Panc1 (cell line): ENCODE data around the gene METTL26. TPM values are rescaled to one million over a fixed set of nuclear protein-coding genes. Genes with fewer than 3 reads are reported as not detected.

Source experiments
- ATAC-seq: fragments of 200-7000 bp; cut with Tn5 transposase; 2 replicates; pipeline ENCODE4 v1.9.1; 2020; ENCODE audit warnings: mild to moderate bottlenecking, moderate library complexity
- BruUV-seq: library from RNA; stranded (reverse); fragments of 400-500 nt; replicated peaks from 2 replicates; lab custom pipeline; 2021; lab: Mats Ljungman, UMichigan
- CTCF ChIA-PET: fragments of 300-600 bp; sonication (Branson Sonifier 250); formaldehyde crosslinking; loops from one replicate; lab custom pipeline; 2022; ENCODE audit warnings: antibody characterized with exemption; lab: Charles Lee
- POLR2A ChIA-PET: fragments of 300-600 bp; sonication (Branson Sonifier 250); formaldehyde crosslinking; loops from one replicate; lab custom pipeline; 2022; ENCODE audit warnings: antibody characterized with exemption; lab: Charles Lee
- DNase-seq: peaks from one replicate; pipeline ENCODE4 v3.0.0-alpha.2; 2010; ENCODE audit warnings: low read depth, low spot score
- H3K27ac ChIP-seq: 2 replicates; pipeline ENCODE4 v1.5.1; 2011; ENCODE audit warnings: mild to moderate bottlenecking, low read length, inconsistent platforms
- H3K27me3 ChIP-seq: fragments of 200-500 bp; sonication (Bioruptor generic); 2 replicates; pipeline ENCODE4 v1.6.0; 2014; ENCODE audit warnings: low read length, inconsistent platforms; ENCODE audit not compliant: control insufficient read depth, insufficient read depth
- H3K36me3 ChIP-seq: fragments of 200-500 bp; sonication (Bioruptor generic); 2 replicates; pipeline ENCODE4 v1.5.1; 2014; ENCODE audit warnings: inconsistent platforms, mild to moderate bottlenecking, low read length, moderate library complexity; ENCODE audit not compliant: control insufficient read depth, insufficient read depth
- H3K4me1 ChIP-seq: 2 replicates; pipeline ENCODE4 v1.5.1; 2011; ENCODE audit warnings: inconsistent platforms, mild to moderate bottlenecking, low read length, moderate library complexity; ENCODE audit not compliant: control insufficient read depth, insufficient read depth
- H3K4me3 ChIP-seq, 2 experiments: 2 replicates each; pipeline ENCODE4 v1.5.1; 2011 to 2012; ENCODE audit warnings: low read depth in 2 of 2, low read length in 2 of 2, mild to moderate bottlenecking in 2 of 2, inconsistent platforms in 1 of 2, moderate library complexity in 1 of 2
- H3K9me3 ChIP-seq: fragments of 200-500 bp; sonication (Bioruptor generic); 2 replicates; pipeline ENCODE4 v1.5.1; 2014; ENCODE audit warnings: low read depth, mild to moderate bottlenecking, inconsistent platforms, low read length, moderate library complexity; ENCODE audit not compliant: control insufficient read depth, insufficient read depth
- POLR2AphosphoS5 ChIP-seq: IDR thresholded peaks from 2 replicates; pipeline ENCODE4 v1.6.1; 2012; ENCODE audit warnings: mild to moderate bottlenecking, low read depth, low read length, moderate library complexity
- SIN3A ChIP-seq: IDR thresholded peaks from 2 replicates; pipeline ENCODE4 v1.6.1; 2012; ENCODE audit warnings: low read depth, mild to moderate bottlenecking, low read length, moderate library complexity, borderline replicate concordance; ENCODE audit not compliant: insufficient read depth
- TCF7L2 ChIP-seq: IDR thresholded peaks from 2 replicates; pipeline ENCODE4 v1.6.1; 2011; ENCODE audit warnings: mild to moderate bottlenecking, low read depth, low read length, inconsistent platforms
- in situ Hi-C: cut with HindIII; loops from 2 replicates; pipeline ENCODE4 v1.10.0; 2016; ENCODE audit warnings: low sequenced_read_pairs, low pct_unique_long_range_greater_than_20kb
- intact Hi-C: fragments of 100-400 bp; cut with micrococcal nuclease; formaldehyde crosslinking; loops from one replicate; pipeline ENCODE4 v1.10.0; 2022; ENCODE audit not compliant: unreplicated experiment
- total RNA-seq: library from RNA; stranded (reverse); gene quantifications from one replicate; pipeline ENCODE4 v1.2.1, GENCODE V29; 2021; ENCODE audit not compliant: unreplicated experiment
- TF ChIP-seq, protein P1 (sequence below): fragments of 450-650 bp; IDR thresholded peaks from 2 replicates; pipeline ENCODE4 v1.5.1; 2017; ENCODE audit warnings: mild to moderate bottlenecking
- TF ChIP-seq, protein P2 (sequence below), 2 experiments: IDR thresholded peaks; 2 replicates each; pipeline ENCODE4 v1.6.1; 2011 to 2012; ENCODE audit warnings: low read depth in 2 of 2, control low read depth in 1 of 2, low read length in 1 of 2, mild to moderate bottlenecking in 1 of 2, moderate library complexity in 1 of 2; ENCODE audit not compliant: insufficient read depth in 1 of 2

METTL26 gene
- total RNA-seq, 1 experiment from 2014 or later, result 91.8 TPM

DNA sequence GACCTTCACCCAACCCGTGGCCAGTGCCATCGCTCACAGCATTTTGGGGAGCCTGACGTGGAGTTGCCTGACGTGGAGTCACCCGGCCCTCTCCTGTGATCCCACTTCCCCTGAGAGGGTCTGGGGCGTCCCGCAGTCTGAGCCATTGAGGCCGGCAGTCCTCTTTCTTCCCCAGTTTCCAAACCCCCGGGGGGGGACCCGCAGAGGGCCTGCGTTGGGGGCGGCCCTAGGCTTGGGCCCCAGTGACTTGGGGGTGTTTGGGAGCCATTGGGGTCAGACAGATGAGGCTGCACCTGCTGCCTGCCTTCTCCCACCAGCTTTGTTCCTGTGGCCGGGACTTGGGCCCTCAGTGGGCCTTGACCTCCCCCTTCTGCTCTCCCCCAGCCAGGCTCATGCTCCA, 33.6 kb upstream of the METTL26 start:
- TF ChIP-seq POLR2AphosphoS5, result no peak
- TF ChIP-seq, protein P1, sequence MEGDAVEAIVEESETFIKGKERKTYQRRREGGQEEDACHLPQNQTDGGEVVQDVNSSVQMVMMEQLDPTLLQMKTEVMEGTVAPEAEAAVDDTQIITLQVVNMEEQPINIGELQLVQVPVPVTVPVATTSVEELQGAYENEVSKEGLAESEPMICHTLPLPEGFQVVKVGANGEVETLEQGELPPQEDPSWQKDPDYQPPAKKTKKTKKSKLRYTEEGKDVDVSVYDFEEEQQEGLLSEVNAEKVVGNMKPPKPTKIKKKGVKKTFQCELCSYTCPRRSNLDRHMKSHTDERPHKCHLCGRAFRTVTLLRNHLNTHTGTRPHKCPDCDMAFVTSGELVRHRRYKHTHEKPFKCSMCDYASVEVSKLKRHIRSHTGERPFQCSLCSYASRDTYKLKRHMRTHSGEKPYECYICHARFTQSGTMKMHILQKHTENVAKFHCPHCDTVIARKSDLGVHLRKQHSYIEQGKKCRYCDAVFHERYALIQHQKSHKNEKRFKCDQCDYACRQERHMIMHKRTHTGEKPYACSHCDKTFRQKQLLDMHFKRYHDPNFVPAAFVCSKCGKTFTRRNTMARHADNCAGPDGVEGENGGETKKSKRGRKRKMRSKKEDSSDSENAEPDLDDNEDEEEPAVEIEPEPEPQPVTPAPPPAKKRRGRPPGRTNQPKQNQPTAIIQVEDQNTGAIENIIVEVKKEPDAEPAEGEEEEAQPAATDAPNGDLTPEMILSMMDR, result no peak
- TF ChIP-seq, protein P2, sequence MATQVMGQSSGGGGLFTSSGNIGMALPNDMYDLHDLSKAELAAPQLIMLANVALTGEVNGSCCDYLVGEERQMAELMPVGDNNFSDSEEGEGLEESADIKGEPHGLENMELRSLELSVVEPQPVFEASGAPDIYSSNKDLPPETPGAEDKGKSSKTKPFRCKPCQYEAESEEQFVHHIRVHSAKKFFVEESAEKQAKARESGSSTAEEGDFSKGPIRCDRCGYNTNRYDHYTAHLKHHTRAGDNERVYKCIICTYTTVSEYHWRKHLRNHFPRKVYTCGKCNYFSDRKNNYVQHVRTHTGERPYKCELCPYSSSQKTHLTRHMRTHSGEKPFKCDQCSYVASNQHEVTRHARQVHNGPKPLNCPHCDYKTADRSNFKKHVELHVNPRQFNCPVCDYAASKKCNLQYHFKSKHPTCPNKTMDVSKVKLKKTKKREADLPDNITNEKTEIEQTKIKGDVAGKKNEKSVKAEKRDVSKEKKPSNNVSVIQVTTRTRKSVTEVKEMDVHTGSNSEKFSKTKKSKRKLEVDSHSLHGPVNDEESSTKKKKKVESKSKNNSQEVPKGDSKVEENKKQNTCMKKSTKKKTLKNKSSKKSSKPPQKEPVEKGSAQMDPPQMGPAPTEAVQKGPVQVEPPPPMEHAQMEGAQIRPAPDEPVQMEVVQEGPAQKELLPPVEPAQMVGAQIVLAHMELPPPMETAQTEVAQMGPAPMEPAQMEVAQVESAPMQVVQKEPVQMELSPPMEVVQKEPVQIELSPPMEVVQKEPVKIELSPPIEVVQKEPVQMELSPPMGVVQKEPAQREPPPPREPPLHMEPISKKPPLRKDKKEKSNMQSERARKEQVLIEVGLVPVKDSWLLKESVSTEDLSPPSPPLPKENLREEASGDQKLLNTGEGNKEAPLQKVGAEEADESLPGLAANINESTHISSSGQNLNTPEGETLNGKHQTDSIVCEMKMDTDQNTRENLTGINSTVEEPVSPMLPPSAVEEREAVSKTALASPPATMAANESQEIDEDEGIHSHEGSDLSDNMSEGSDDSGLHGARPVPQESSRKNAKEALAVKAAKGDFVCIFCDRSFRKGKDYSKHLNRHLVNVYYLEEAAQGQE (IDR thresholded peaks at IDR 0.05; ENCODE audit: insufficient read depth in 1 of 2, low read depth in 2 of 2, low read length in 1 of 2), result no peak
- no peak for TF ChIP-seq SIN3A
- no peak for TF ChIP-seq TCF7L2
- in situ Hi-C loops, result no loop called here
- no peak overlapping the region for H3K27ac ChIP-seq
- CTCF ChIA-PET, result no interaction called here
- peaks cover 3% of the 10 kb centered on the region; the same call in 1 of the 2 replicates for H3K36me3 ChIP-seq
- ATAC-seq (no peak), DNase-seq (no peak)
- peaks cover 22% of the 10 kb centered on the region for H3K4me1 ChIP-seq
- intact Hi-C loops, result no loop called here
- H3K9me3 ChIP-seq, result no peaks in the 10 kb centered on the region
- no peaks in the 10 kb centered on the region for H3K27me3 ChIP-seq
- BruUV-seq, result no TSS peak
- no peak overlapping the region for H3K4me3 ChIP-seq
- POLR2A ChIA-PET, result no interaction called here

DNA sequence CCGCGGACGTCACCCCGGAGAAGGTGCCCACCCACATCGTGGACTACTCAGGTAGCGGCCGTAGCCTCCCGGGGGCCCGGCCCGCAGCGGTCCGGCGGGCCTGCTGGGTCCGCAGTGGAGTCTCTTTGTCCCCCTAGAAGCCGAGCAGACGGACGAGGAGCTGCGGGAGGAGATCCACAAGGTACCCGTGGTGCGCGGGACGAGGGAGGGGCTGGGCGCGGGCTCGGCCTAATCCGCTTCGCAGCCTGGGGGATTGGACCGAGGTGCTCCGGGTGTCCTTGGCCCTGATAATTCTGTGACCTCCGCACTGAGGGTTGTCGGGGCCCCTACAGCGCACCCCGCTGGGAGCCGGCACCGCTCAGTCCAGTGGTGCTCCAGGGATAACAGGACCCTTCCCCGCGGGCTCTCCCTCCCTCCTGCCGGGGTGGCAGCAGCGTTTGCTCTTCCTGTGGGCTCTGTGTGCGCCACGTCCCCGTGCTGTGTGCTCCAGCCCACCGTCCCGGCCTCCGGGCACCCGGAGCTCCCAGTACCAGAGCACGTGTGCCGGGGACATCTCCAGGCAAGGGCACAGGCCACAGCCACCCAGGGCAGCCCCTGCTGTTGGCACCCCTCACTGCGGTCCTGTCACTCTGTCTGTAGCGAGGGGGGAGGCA, 32.5 kb upstream of the METTL26 start:
- Histone ChIP-seq H3K4me1 (peaks cover 12% of the 10 kb centered on the region), H3K36me3 (peaks cover 3% of the 10 kb centered on the region; the same call in 1 of the 2 replicates), H3K27ac (peak overlapping the region; percentile 91), H3K9me3 (no peaks in the 10 kb centered on the region), H3K27me3 (no peaks in the 10 kb centered on the region), H3K4me3 (peak overlapping the region; percentile 81 to 87)
- no peak for TF ChIP-seq SIN3A
- TF ChIP-seq, protein P1, result no peak
- no peak for TF ChIP-seq TCF7L2
- TF ChIP-seq, protein P2 (IDR thresholded peaks at IDR 0.05; ENCODE audit: insufficient read depth in 1 of 2, low read depth in 2 of 2, low read length in 1 of 2), result no peak
- TF ChIP-seq POLR2AphosphoS5, result no peak
- ChIA-PET CTCF (interaction anchor here (1.3 kb wide), 1 partner anchor 13 kb away, joined by 3 read pairs; no protein-coding TSS in a partner anchor), POLR2A (no interaction called here)
- BruUV-seq, result no TSS peak
- intact Hi-C loops (no loop called here), in situ Hi-C loops (no loop called here)
- ATAC-seq (peak; percentile 5), DNase-seq (no peak)
